ENCODE measurements around the gene PDE6D. TPM values are rescaled to one million over a fixed set of nuclear protein-coding genes. Genes with fewer than 3 reads are reported as not detected.

The PDE6D gene
- total RNA-seq (10 to 100 TPM in 3 of 5 donors, 1 to 10 TPM in 1, not detected in 1; 1.7 to 27.8 (median 21.2) TPM), polyA plus RNA-seq (10 to 100 TPM; 24.1 to 29.4 (median 25.4) TPM)
- long read RNA-seq, donor 1, partial matches to known transcripts = 0 of 7 reads
- long read RNA-seq, donor 1, other reads (novel, unspliced or antisense) = 0 of 7 reads
- long read RNA-seq, donor 2, transcript PDE6D-201 (5 exons, 1,175 nt) = major isoform, 5 of 5 reads
- long read RNA-seq, donor 2, partial matches to known transcripts = 0 of 5 reads
- long read RNA-seq, donor 2, other reads (novel, unspliced or antisense) = 0 of 5 reads
- long read RNA-seq, donor 3, transcript PDE6D-201 (5 exons, 1,175 nt) = major isoform, 5 of 5 reads
- long read RNA-seq, donor 3, partial matches to known transcripts = 0 of 5 reads
- long read RNA-seq, donor 3, other reads (novel, unspliced or antisense) = 0 of 5 reads
- long read RNA-seq, donor 4 = 0 reads
- long read RNA-seq, donor 5, transcript PDE6D-201 (5 exons, 1,175 nt) = major isoform, 9 of 10 reads
- long read RNA-seq, donor 5, partial matches to known transcripts = 0 of 10 reads
- long read RNA-seq, donor 5, other reads (novel, unspliced or antisense) = 0 of 10 reads
- long read RNA-seq, donor 6 = 0 reads
- long read RNA-seq, donor 7, transcript PDE6D-201 (5 exons, 1,175 nt) = major isoform, 11 of 12 reads
- long read RNA-seq, donor 7, partial matches to known transcripts = 0 of 12 reads
- long read RNA-seq, donor 7, other reads (novel, unspliced or antisense) = 0 of 12 reads
- long read RNA-seq, donor 8, transcript PDE6D-201 (5 exons, 1,175 nt) = major isoform, 9 of 9 reads
- long read RNA-seq, donor 8, partial matches to known transcripts = 0 of 9 reads
- long read RNA-seq, donor 8, other reads (novel, unspliced or antisense) = 0 of 9 reads
- long read RNA-seq, donor 9, transcript PDE6D-201 (5 exons, 1,175 nt) = major isoform, 6 of 7 reads
- long read RNA-seq, donor 9, partial matches to known transcripts = 0 of 7 reads
- long read RNA-seq, donor 9, other reads (novel, unspliced or antisense) = 0 of 7 reads
- long read RNA-seq, donor 10, partial matches to known transcripts = 0 of 3 reads
- long read RNA-seq, donor 10, other reads (novel, unspliced or antisense) = 0 of 3 reads

GRCh38 chr2:231780909-231781797, at the start of gene PDE6D:
PDE6D (minus strand) TSS chr2:231781282; CDS start chr2:231781114, 168 bp downstream.
- Histone ChIP-seq H3K9me3 (no peaks in the 10 kb centered on the region), H3K4me3 (peak within 1 kb of the TSS; percentile 59 to 95 (median 82)), H3K27me3 (no peaks in the 10 kb centered on the region), H3K4me1 (peaks cover 37 to 55% (median 50%) of the 10 kb centered on the region in 4 donors), H3K27ac (peak within 1 kb of the TSS; percentile 84 to 93 (median 89)), H3K36me3 (no peaks in the 10 kb centered on the region)
- peak; percentile 99 for DNase-seq
- TF ChIP-seq CTCF (IDR thresholded peaks at IDR 0.05) (peak in 1 of 7 experiments; percentile 16), POLR2AphosphoS5 (IDR thresholded peaks at IDR 0.05) (peak; percentile 92 to 97 (median 96)), POLR2A (IDR thresholded peaks at IDR 0.05) (peak in 2 of 4 donors; percentile 72 to 95), EP300 (IDR thresholded peaks at IDR 0.05) (no peak)
- intact Hi-C loops (cut with DNase I; ENCODE audit: low total_unique reads) = no loop called here
- WGBS, 5 donors = 0 to 2% (median 1%) methylated on average over 33 to 67 of the region's 67 CpGs

GRCh38 chr2:231821908-231822307, 40.8 kb upstream of the PDE6D start:
- Histone ChIP-seq H3K27ac (no peak overlapping the region), H3K36me3 (no peaks in the 10 kb centered on the region), H3K4me3 (no peak overlapping the region), H3K27me3 (no peaks in the 10 kb centered on the region), H3K9me3 (peaks cover 0 to 8% (median 0%) of the 10 kb centered on the region in 4 donors), H3K4me1 (no peaks in the 10 kb centered on the region)
- no peak for DNase-seq
- 39 to 57% (median 47%) methylated on average over 3 of the region's 3 CpGs for WGBS, 5 donors
- no peak for TF ChIP-seq POLR2AphosphoS5 (IDR thresholded peaks at IDR 0.05)
- TF ChIP-seq EP300 (IDR thresholded peaks at IDR 0.05) = no peak
- no peak for TF ChIP-seq POLR2A (IDR thresholded peaks at IDR 0.05)
- no peak for TF ChIP-seq CTCF (IDR thresholded peaks at IDR 0.05)
- intact Hi-C loops (cut with DNase I; ENCODE audit: low total_unique reads) = no loop called here

GRCh38 chr2:231820786-231821303, 39.8 kb upstream of the PDE6D start:
- WGBS, 5 donors = 70 to 74% (median 73%) methylated on average over 12 of the region's 12 CpGs
- no peak for TF ChIP-seq CTCF (IDR thresholded peaks at IDR 0.05)
- TF ChIP-seq EP300 (IDR thresholded peaks at IDR 0.05) = no peak
- TF ChIP-seq POLR2AphosphoS5 (IDR thresholded peaks at IDR 0.05) = no peak
- H3K27ac ChIP-seq = no peak overlapping the region
- DNase-seq = no peak
- no peaks in the 10 kb centered on the region for H3K36me3 ChIP-seq
- intact Hi-C loops (cut with DNase I; ENCODE audit: low total_unique reads) = no loop called here
- H3K9me3 ChIP-seq = peaks cover 0 to 8% (median 0%) of the 10 kb centered on the region in 4 donors
- no peaks in the 10 kb centered on the region for H3K27me3 ChIP-seq
- no peak overlapping the region for H3K4me3 ChIP-seq
- no peaks in the 10 kb centered on the region for H3K4me1 ChIP-seq
